Activated CD4-positive, alpha-beta T cell treated with anti-CD3 and anti-CD28 coated beads, Interleukin-2, Interleukin-6, amounts not matched to agents 100 ng/mL and 50 ng/mL, durations not matched to agents 16 hours and 8 hours (primary cell): ENCODE results near the gene PTGS1.
"Not testable (repeated sequence)": the region's sequence is repeated elsewhere in the genome, so short reads cannot be mapped to it uniquely, and the experiment has no call there.

Source experiments
- DNase-seq: peaks from one replicate; pipeline ENCODE4 v3.0.0-alpha.2; 2020

Gene PTGS1

DNA sequence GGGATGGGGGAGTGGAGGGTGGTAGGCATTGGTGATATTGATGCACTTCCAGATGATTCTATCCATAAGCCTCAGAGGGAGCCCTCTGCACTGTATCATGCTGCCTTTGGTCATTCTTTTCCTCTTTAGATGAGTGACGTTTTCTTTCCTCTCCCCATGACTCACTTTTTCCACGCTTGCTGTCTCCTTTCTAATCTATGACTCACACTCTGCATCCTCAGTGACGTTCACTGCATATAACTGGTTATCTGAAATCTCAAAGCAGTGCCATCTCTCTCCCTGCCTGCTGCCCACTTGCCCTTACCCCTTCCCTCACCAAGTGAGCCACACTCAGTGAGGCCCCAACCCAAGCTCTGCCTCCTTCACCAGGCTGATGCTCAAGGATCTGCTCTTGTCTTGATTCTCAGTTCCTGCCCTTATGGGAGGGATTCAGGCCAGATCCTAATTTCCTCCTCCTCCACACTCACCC, 31.6 kb downstream of the PTGS1 start:
- peak; percentile 80 for DNase-seq

GRCh38 chr9:122402874-122403273, 32.0 kb downstream of the PTGS1 start:
- DNase-seq, result no peak

DNA sequence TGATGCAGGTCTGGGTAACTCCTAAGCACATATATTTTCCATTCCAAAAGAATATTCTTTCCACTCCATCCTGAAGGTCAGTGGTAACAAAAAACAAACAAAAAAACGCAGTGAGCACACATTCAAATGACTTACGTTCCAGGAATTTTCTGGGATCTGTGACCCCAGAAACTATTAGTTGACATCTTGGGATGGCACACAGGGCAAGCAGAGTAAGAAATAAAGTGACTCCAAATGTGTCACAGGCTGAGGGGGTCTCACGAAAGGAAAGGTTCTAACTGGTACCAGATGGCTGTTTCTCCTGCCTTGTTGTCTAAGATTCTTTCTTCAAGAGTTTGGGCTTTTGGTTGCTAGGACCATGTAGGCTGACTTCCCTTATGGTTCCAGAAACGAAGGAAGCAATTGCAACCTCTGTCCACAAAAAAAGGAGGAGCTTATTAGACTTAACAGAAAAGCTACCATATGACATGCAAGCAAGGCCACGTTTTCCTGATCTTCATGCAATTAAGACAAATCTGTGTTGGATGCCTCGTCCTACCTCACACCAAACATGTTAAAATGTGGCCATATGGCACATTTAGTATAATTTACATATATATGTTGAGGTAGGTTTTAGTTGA, 32.7 kb downstream of the PTGS1 start:
- DNase-seq, result no peak

DNA sequence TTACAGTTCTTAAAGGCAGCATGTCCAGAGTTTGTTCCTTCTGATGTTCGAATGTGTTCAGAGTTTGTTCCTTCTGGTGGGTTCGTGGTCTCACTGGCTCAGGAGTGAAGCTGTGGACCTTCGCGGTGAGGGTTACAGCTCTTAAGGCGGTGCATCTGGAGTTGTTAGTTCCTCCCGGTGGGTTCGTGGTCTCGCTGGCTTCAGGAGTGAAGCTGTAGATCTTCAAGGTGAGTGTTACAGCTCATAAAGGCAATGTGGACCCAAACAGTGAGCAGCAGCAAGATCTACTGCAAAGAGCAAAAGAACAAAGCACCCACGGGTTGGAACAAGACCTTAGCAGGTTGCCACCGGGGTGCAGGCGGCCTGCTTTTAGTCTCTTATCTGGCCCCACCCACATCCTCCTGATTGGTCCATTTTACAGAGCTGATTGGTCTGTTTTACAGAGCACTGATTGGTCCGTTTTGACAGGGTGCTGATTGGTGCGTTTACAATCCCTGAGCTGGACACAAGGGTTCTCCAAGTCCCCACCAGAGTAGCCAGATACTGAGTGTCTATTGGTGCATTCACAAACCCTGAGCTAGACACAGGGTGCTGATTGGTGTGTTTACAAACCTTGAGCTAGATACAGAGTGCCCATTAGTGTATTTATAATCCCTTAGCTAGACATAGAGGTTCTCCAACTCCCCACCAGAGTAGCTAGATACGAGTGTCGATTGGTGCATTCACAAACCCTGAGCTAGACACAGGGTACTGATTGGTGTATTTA, 34.7 kb downstream of the PTGS1 start:
- not testable (repeated sequence) for DNase-seq

DNA sequence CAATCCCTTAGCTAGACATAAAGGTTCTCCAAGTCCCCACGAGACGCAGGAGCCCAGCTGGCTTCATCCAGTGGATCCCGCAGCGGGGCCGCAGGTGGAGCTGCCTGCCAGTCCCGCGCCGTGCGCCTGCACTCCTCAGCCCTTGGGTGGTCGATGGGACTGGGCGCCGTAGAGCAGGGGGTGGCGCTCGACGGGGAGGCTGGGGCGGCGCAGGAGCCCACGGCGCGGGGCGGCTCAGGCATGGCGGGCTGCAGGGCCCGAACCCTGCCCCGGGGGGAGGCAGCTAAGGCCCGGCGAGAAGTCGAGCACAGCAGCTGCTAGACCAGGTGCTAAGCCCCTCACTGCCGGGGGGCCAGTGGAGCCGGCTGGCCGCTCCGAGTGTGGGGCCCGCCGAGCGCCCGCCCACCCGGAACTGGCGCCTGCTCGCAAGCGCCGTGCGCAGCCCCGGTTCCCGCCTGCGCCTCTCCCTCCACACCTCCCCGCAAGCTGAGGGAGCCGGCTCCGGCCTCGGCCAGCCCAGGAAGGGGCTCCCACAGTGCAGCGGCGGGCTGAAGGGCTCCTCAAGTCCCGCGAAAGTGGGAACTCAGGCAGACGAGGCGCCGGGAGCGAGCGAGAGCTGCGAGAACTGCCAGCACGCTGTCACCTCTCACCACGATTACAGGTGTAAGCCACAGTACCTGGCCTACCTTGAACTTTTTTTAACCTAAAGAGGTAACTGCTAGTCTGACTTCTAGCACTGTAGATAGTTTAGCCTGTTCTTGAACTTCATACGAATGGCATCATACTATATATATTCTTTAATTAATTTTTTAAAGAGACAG, 35.5 kb downstream of the PTGS1 start:
- DNase-seq, result no peak

- not testable (repeated sequence) for DNase-seq
Observed at GRCh38 chr9:122414108-122414507, 43.3 kb downstream of the PTGS1 start.

- DNase-seq, result no peak
Observed at GRCh38 chr9:122418016-122418415, 47.2 kb downstream of the PTGS1 start.

DNA sequence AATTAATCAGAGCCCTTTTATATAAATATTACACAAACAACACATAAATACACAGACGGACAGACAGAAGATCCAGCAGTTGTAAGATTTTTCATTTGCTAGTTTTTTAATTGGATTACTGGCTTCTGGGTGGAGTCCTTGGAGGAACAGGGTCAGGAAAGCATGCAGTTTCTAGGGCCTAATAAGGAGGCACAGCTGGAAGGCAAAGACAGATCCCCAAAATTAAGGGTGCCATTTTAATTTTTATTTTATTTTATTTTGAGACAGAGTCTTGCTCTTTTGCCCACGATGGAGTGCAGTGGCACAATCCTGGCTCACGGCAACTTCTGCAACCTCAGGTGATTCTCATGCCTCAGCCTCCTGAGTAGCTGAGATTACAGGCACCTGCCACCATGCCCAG, 49.5 kb downstream of the PTGS1 start:
- no peak for DNase-seq

DNA sequence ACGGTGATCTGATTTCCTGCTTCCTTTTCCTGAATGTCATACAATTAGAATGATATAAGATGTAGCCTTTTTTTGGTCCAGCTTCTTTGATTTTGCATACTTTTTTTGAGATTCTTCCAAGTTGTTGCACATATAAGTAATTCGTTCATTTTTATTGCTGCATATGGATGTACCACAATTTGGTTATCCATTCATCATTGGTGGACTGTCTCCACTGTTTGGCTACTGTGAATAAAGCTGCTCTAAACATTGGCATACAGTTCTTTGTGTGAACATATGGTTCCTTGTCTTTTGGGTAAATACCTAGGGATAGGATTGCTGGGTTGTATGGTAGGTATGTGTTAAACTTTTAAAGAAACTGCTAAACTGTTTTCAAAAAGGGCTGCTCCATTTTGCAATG, 54.3 kb downstream of the PTGS1 start:
- DNase-seq, result no peak

DNA sequence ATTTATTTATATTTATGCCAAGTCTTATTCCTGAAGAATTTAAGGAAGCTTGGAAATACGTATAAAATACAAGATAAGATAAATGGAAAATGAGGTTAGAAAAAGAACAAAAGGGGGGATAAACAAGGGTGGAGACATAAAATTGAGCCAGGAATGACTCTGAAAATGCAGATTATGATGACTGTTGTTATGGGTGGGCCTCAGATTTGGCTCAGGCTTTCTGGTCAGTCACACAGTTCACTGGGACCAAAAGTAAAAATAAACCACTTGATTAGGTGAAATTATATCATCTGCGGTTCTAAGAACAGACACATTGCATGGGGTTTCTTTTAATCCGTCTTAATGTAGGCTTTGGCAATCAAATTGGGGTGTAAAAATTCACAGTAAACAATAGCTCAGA, 55.9 kb downstream of the PTGS1 start:
- DNase-seq, result no peak

DNA sequence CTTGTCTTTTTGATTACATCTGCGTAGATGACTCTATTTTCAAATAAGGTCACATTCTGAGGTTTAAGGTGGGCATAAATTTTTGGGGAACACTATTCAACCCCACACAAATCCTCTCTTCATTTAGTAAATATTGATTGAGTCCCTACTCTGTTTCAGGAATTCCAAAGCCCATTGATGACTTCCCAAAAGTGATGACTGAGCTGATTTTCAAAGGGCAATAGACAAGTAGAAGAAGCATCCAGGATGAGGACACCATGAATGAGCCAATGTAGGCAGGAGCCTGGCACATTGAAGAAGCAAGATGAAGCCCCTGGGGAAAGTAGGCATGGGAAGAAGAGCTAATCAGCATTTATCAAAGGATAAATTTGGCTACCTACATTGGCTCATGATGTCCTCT, 71.7 kb downstream of the PTGS1 start:
- no peak for DNase-seq

DNA sequence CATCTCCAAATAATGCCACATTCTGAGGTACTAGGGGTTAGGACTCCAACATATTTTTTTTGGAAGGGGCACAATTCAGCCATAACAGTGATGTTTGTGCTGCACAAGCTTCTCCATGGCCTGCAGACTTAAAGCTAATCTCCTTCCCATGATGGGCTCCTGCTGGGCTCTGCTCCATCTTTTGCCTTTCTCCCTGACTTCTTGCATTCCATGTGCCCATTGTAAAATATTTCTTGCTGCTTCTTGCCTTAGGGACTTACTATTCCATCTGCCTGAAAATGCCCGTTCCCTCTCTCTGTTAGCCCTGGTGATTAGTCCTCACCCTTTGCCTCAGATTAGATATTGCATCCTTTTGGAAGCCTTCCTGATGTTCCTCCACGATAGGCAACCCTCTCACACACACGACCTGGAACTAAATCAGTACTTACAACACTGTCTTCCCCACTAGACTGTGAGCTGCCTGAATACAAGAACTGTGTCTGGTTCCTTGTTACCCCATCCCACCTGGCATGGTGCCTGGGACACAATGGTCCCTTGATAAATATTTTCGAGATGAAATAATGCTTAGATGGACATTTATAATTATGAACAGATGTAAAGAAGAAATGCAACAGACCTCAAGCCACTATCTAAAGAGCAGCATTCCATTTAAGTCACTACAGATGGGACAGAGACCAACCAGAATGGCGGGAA, 73.4 kb downstream of the PTGS1 start:
- DNase-seq, result no peak
